Measurements from ENCODE around the gene TMEM94.

The TMEM94 gene

DNA sequence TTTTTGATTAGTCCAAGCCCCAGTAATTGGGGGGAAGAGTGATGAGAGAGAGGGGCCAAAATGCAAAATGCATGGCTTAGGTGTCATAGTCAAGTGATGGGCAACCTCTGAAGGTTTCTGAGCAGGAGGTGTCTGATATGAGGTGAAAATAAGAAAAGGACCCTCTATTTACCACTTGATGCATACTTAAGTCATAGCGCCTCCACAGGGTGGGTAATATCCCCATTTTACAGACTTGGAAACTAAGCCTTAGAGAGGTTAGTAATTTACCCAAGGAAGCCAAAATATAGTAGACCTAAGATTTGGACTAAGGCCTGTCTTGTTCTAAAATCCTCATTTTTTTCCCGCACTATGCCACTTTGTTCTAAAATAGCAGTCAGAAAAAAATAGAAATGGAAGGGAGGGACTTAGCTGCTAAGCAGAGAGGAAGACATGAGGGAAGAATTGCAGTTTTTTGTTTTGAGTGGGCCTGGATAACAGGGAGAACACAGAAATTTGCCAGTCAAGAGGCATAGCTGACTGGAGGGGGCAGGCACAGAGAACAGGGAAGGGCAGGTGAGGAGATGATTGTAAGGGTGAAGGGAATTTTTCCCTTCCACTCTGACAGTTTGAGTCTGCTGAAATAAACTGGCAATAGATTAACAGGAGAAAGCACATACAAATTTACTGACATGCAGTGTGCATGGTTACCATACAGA, 48.6 kb upstream of the TMEM94 start:
- H3K27ac ChIP-seq (ENCODE audit: extremely low read depth, low read depth, low read length): no peak overlapping the region
- H3K36me3 ChIP-seq (ENCODE audit: control insufficient read depth in 2 of 2, insufficient read depth in 1 of 2, low read length in 2 of 2): no peaks in the 10 kb centered on the region
- H3K9me3 ChIP-seq (ENCODE audit: control insufficient read depth, insufficient read depth, low read depth, low read length): no peaks in the 10 kb centered on the region
- ChIA-PET CTCF (interaction anchor here (0.6 to 2.7 kb wide), 12 partner anchors 10 to 1289 kb away, joined by 3 to 15 read pairs (median 3); partner anchors contain the start of gene MIF4GD), POLR2A (no interaction called here)
- H3K4me3 ChIP-seq (ENCODE audit: low read depth, low read length): no peak overlapping the region
- TF ChIP-seq, protein P1, sequence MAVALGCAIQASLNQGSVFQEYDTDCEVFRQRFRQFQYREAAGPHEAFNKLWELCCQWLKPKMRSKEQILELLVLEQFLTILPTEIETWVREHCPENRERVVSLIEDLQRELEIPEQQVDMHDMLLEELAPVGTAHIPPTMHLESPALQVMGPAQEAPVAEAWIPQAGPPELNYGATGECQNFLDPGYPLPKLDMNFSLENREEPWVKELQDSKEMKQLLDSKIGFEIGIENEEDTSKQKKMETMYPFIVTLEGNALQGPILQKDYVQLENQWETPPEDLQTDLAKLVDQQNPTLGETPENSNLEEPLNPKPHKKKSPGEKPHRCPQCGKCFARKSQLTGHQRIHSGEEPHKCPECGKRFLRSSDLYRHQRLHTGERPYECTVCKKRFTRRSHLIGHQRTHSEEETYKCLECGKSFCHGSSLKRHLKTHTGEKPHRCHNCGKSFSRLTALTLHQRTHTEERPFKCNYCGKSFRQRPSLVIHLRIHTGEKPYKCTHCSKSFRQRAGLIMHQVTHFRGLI (tag by site-specific recombination; IDR thresholded peaks at IDR 0.05): no peak
- TF ChIP-seq, protein P2, sequence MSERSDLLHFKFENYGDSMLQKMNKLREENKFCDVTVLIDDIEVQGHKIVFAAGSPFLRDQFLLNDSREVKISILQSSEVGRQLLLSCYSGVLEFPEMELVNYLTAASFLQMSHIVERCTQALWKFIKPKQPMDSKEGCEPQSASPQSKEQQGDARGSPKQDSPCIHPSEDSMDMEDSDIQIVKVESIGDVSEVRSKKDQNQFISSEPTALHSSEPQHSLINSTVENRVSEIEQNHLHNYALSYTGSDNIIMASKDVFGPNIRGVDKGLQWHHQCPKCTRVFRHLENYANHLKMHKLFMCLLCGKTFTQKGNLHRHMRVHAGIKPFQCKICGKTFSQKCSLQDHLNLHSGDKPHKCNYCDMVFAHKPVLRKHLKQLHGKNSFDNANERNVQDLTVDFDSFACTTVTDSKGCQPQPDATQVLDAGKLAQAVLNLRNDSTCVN (tag by site-specific recombination; optimal IDR thresholded peaks at IDR 0.05): no peak
- TF ChIP-seq, protein P3, sequence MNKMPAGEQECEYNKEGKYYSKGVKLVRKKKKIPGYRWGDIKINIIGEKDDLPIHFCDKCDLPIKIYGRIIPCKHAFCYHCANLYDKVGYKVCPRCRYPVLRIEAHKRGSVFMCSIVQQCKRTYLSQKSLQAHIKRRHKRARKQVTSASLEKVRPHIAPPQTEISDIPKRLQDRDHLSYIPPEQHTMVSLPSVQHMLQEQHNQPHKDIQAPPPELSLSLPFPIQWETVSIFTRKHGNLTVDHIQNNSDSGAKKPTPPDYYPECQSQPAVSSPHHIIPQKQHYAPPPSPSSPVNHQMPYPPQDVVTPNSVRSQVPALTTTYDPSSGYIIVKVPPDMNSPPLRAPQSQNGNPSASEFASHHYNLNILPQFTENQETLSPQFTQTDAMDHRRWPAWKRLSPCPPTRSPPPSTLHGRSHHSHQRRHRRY (tag by site-specific recombination; IDR thresholded peaks at IDR 0.05): no peak
- TF ChIP-seq, protein P4, sequence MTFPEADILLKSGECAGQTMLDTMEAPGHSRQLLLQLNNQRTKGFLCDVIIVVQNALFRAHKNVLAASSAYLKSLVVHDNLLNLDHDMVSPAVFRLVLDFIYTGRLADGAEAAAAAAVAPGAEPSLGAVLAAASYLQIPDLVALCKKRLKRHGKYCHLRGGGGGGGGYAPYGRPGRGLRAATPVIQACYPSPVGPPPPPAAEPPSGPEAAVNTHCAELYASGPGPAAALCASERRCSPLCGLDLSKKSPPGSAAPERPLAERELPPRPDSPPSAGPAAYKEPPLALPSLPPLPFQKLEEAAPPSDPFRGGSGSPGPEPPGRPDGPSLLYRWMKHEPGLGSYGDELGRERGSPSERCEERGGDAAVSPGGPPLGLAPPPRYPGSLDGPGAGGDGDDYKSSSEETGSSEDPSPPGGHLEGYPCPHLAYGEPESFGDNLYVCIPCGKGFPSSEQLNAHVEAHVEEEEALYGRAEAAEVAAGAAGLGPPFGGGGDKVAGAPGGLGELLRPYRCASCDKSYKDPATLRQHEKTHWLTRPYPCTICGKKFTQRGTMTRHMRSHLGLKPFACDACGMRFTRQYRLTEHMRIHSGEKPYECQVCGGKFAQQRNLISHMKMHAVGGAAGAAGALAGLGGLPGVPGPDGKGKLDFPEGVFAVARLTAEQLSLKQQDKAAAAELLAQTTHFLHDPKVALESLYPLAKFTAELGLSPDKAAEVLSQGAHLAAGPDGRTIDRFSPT (tag by site-specific recombination; IDR thresholded peaks at IDR 0.05): no peak
- no peak for TF ChIP-seq ZNF416 (tag by site-specific recombination; IDR thresholded peaks at IDR 0.05)
- TF ChIP-seq ZNF747 (tag by site-specific recombination; IDR thresholded peaks at IDR 0.05): no peak
- TF ChIP-seq, protein P5, sequence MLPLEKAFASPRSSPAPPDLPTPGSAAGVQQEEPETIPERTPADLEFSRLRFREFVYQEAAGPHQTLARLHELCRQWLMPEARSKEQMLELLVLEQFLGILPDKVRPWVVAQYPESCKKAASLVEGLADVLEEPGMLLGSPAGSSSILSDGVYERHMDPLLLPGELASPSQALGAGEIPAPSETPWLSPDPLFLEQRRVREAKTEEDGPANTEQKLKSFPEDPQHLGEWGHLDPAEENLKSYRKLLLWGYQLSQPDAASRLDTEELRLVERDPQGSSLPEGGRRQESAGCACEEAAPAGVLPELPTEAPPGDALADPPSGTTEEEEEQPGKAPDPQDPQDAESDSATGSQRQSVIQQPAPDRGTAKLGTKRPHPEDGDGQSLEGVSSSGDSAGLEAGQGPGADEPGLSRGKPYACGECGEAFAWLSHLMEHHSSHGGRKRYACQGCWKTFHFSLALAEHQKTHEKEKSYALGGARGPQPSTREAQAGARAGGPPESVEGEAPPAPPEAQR (tag by site-specific recombination; IDR thresholded peaks at IDR 0.05): no peak
- H3K4me1 ChIP-seq (ENCODE audit: control insufficient read depth, insufficient read depth, low read length): 0 out of 2 replicates have a peak, but pooled peaks cover 5% of the 10 kb centered on the region

DNA sequence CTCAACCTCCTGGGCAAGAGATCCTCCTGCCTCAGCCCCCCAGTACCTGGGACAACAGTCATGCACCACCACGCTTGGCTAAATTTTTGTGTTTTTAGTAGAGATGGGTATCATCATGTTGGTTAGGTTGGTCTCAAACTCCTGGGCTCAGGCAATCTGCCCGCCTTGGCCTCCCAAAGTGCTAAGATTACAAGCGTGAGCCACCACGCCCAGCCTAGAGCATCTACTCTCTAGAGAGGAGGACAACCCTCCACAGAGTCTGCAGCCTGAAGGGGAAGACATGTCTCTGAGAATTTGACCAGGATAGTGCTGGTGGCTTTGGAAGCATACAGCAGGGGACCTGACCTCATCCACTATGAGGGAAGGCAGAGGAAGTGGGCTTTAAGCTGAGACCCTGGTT, 46.3 kb upstream of the TMEM94 start:
- ChIA-PET POLR2A (interaction anchor here (0.7 to 0.8 kb wide), 3 partner anchors 139 to 348 kb away, joined by 3 to 8 read pairs (median 4); partner anchors contain the start of gene MIF4GD), CTCF (interaction anchor here (0.6 to 2.7 kb wide), 5 partner anchors 33 to 296 kb away, joined by 3 to 10 read pairs (median 4); no protein-coding TSS in a partner anchor)
- Histone ChIP-seq H3K4me3 (ENCODE audit: low read depth, low read length) (no peak overlapping the region), H3K9me3 (ENCODE audit: control insufficient read depth, insufficient read depth, low read depth, low read length) (no peaks in the 10 kb centered on the region), H3K4me1 (ENCODE audit: control insufficient read depth, insufficient read depth, low read length) (0 out of 2 replicates have a peak, but pooled peaks cover 5% of the 10 kb centered on the region), H3K36me3 (ENCODE audit: control insufficient read depth in 2 of 2, insufficient read depth in 1 of 2, low read length in 2 of 2) (no peaks in the 10 kb centered on the region), H3K27ac (ENCODE audit: extremely low read depth, low read depth, low read length) (no peak overlapping the region)
- TF ChIP-seq, protein P6, sequence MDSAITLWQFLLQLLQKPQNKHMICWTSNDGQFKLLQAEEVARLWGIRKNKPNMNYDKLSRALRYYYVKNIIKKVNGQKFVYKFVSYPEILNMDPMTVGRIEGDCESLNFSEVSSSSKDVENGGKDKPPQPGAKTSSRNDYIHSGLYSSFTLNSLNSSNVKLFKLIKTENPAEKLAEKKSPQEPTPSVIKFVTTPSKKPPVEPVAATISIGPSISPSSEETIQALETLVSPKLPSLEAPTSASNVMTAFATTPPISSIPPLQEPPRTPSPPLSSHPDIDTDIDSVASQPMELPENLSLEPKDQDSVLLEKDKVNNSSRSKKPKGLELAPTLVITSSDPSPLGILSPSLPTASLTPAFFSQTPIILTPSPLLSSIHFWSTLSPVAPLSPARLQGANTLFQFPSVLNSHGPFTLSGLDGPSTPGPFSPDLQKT (IDR thresholded peaks at IDR 0.05; ENCODE audit: borderline replicate concordance, low read depth, low read length): no peak
